GM12892 (cell line): Measurements from ENCODE around the gene ZFPM1.

Experiments used
- POLR2A ChIP-seq: IDR thresholded peaks from 2 replicates; pipeline ENCODE4 v1.6.1; 2011; ENCODE audit warnings: low read depth, low read length, control low read depth
- POLR2AphosphoS5 ChIP-seq: IDR thresholded peaks from 2 replicates; pipeline ENCODE4 v1.6.1; 2011; ENCODE audit warnings: low read depth, low read length, control low read depth
- TAF1 ChIP-seq: IDR thresholded peaks from 2 replicates; pipeline ENCODE4 v1.6.1; 2011; ENCODE audit warnings: low read depth, mild to moderate bottlenecking, control low read depth, low read length, borderline replicate concordance

DNA sequence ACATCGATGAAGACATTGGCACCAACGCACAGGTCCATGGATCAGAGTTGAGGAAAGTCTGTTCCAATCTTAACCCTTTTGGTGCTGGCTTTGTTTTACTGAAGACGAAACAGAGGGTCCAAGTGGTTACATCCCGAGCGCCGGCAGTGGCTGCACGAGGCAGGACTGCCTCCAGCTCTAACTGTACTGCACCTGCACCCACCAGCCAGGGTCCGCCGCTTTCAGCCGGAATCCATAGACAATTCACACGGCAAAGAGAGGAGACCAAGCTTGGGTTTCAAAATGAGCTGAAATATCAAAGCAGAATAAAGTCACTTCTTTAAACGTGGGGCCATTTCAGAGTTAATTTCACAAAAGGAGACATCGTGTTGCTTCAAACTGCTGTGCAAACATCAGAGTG, 95.9 kb downstream of the ZFPM1 start:
- TF ChIP-seq POLR2A (no peak), TAF1 (no peak), POLR2AphosphoS5 (no peak)
